H1 (cell line): ENCODE results near the gene EIF5A2. TPM values are rescaled to one million over a fixed set of nuclear protein-coding genes. Genes with fewer than 3 reads are reported as not detected.
A peak's percentile ranks its signal among the peaks of the same experiment; 100 is the strongest.

Source experiments
- CTCF ChIA-PET: fragments of 300-600 bp; sonication (Branson Sonifier 250); formaldehyde crosslinking; loops from one replicate; lab custom pipeline; 2021; ENCODE audit not compliant: partially characterized antibody; lab: Charles Lee
- POLR2A ChIA-PET: fragments of 300-600 bp; sonication (Branson Sonifier 250); formaldehyde crosslinking; loops from one replicate; lab custom pipeline; 2021; ENCODE audit warnings: inconsistent platforms; ENCODE audit not compliant: partially characterized antibody; lab: Charles Lee
- DNase-seq, 2 experiments: peaks; one replicate each; pipeline versions ENCODE4 v3.0.0 to v3.0.0-alpha.2; 2010 to 2022; ENCODE audit warnings: low spot score in 2 of 2, low read depth in 1 of 2, mixed read lengths in 1 of 2
- FAIRE-seq: peaks from 2 replicates; lab custom pipeline; 2011; peaks lifted over from hg19 to GRCh38; lab: Jason Lieb, UNC
- H2AFZ ChIP-seq: 2 replicates; pipeline ENCODE4 v1.8.1; 2012; ENCODE audit warnings: low read length, inconsistent platforms
- H2AK5ac ChIP-seq: 2 replicates; pipeline ENCODE4 v1.6.1; 2013; ENCODE audit warnings: low read depth, low read length
- H2BK120ac ChIP-seq: replicated peaks from 2 replicates; pipeline ENCODE3; 2013; ENCODE audit warnings: low read depth, low read length, inconsistent platforms
- H2BK12ac ChIP-seq: 2 replicates; pipeline ENCODE4 v1.6.1; 2013; ENCODE audit warnings: low read depth, low read length
- H2BK15ac ChIP-seq: 2 replicates; pipeline ENCODE4 v1.6.1; 2013; ENCODE audit warnings: low read length
- H2BK20ac ChIP-seq: 2 replicates; pipeline ENCODE4 v1.6.1; 2013; ENCODE audit warnings: low read length
- H2BK5ac ChIP-seq: 2 replicates; pipeline ENCODE4 v1.6.1; 2013; ENCODE audit warnings: low read depth, low read length
- H3K14ac ChIP-seq: 2 replicates; pipeline ENCODE4 v1.6.1; 2013; ENCODE audit warnings: inconsistent platforms; ENCODE audit not compliant: insufficient read length
- H3K18ac ChIP-seq: 2 replicates; pipeline ENCODE4 v1.6.1; 2013; ENCODE audit warnings: low read length; ENCODE audit errors: extremely low read depth
- H3K23ac ChIP-seq: 2 replicates; pipeline ENCODE4 v1.6.1; 2013; ENCODE audit warnings: inconsistent platforms; ENCODE audit not compliant: insufficient read length
- H3K23me2 ChIP-seq: 2 replicates; pipeline ENCODE4 v1.6.1; 2013; ENCODE audit warnings: low read depth, low read length
- H3K27ac ChIP-seq: 2 replicates; pipeline ENCODE4 v1.6.1; 2011; ENCODE audit warnings: low read depth, low read length, inconsistent platforms
- H3K27me3 ChIP-seq, 4 experiments: replicated peaks in 1 of 4; 1 replicate in 1 of 4; 2 replicates in 3 of 4; pipeline versions ENCODE4 v1.6.1 to v1.8.1; 2011 to 2013; ENCODE audit warnings: low read length in 3 of 4, mild to moderate bottlenecking in 3 of 4, inconsistent platforms in 2 of 4, mixed read lengths in 2 of 4, moderate library complexity in 1 of 4; ENCODE audit not compliant: control insufficient read depth in 3 of 4, insufficient read depth in 3 of 4; ENCODE audit errors: extremely low read depth in 1 of 4
- H3K36me3 ChIP-seq, 4 experiments: 2 replicates each; pipeline versions ENCODE4 v1.6.1 to v1.8.1; 2011 to 2013; ENCODE audit warnings: mild to moderate bottlenecking in 4 of 4, low read length in 3 of 4, moderate library complexity in 2 of 4, control low read depth in 1 of 4, inconsistent platforms in 1 of 4; ENCODE audit not compliant: insufficient read depth in 4 of 4, control insufficient read depth in 2 of 4
- H3K4ac ChIP-seq: replicated peaks from 2 replicates; pipeline ENCODE3; 2013; ENCODE audit warnings: low read length, low read depth, mixed read lengths, inconsistent platforms; ENCODE audit not compliant: insufficient read length
- H3K4me1 ChIP-seq, 4 experiments: replicated peaks in 1 of 4; 1 replicate in 1 of 4; 2 replicates in 3 of 4; pipeline versions ENCODE4 v1.6.1 to v1.8.1; 2011 to 2013; ENCODE audit warnings: low read length in 3 of 4, inconsistent platforms in 2 of 4, mixed read lengths in 1 of 4; ENCODE audit not compliant: insufficient read depth in 4 of 4, control insufficient read depth in 3 of 4
- H3K4me2 ChIP-seq, 2 experiments: 2 replicates each; pipeline versions ENCODE4 v1.6.1 to v1.8.1; 2011 to 2013; ENCODE audit warnings: low read depth in 2 of 2, low read length in 2 of 2, control low read depth in 1 of 2, inconsistent platforms in 1 of 2, mild to moderate bottlenecking in 1 of 2; ENCODE audit not compliant: insufficient read depth in 1 of 2
- H3K4me3 ChIP-seq, 4 experiments: fragments of 200-600, 300-600 bp in 1 of 4; sonication (generic), shearing (Covaris generic), sonication (Bioruptor Twin) in 1 of 4; 2 replicates each; pipeline versions ENCODE4 v1.5.1 to v1.8.1; 2011 to 2016; ENCODE audit warnings: low read length in 4 of 4, low read depth in 3 of 4, control low read depth in 2 of 4, inconsistent platforms in 2 of 4, mild to moderate bottlenecking in 2 of 4, mixed read lengths in 1 of 4, moderate library complexity in 1 of 4; ENCODE audit not compliant: insufficient read depth in 2 of 4; ENCODE audit errors: extremely low read depth in 1 of 4
- H3K56ac ChIP-seq: replicated peaks from 2 replicates; pipeline ENCODE3; 2013; ENCODE audit warnings: low read depth, mild to moderate bottlenecking, mixed read lengths, low read length, inconsistent platforms; ENCODE audit not compliant: insufficient read length
- H3K79me1 ChIP-seq: 2 replicates; pipeline ENCODE4 v1.6.1; 2013; ENCODE audit warnings: low read depth, low read length, control low read depth
- H3K79me2 ChIP-seq, 2 experiments: 2 replicates each; pipeline versions ENCODE4 v1.6.1 to v1.8.1; 2012 to 2013; ENCODE audit warnings: low read length in 2 of 2, mild to moderate bottlenecking in 2 of 2, inconsistent platforms in 1 of 2; ENCODE audit not compliant: insufficient read depth in 2 of 2, control insufficient read depth in 1 of 2
- H3K9ac ChIP-seq, 4 experiments: replicated peaks in 1 of 4; 1 replicate in 1 of 4; 2 replicates in 3 of 4; pipeline versions ENCODE4 v1.6.1 to v1.8.1; 2011 to 2013; ENCODE audit warnings: low read depth in 3 of 4, low read length in 3 of 4, control low read depth in 2 of 4, mild to moderate bottlenecking in 2 of 4, moderate library complexity in 2 of 4, inconsistent platforms in 1 of 4; ENCODE audit errors: extremely low read depth in 1 of 4
- H3K9me3 ChIP-seq, 2 experiments: 2 replicates each; pipeline versions ENCODE4 v1.6.1 to v1.8.1; 2012 to 2013; ENCODE audit warnings: mild to moderate bottlenecking in 2 of 2, moderate library complexity in 2 of 2, control low read depth in 1 of 2, inconsistent platforms in 1 of 2, low read depth in 1 of 2, low read length in 1 of 2, mixed read lengths in 1 of 2; ENCODE audit not compliant: insufficient read depth in 2 of 2
- H4K20me1 ChIP-seq, 2 experiments: replicated peaks in 1 of 2; 2 replicates each; pipeline versions ENCODE3 to v1.8.1; 2011 to 2013; ENCODE audit warnings: inconsistent platforms in 2 of 2, low read length in 2 of 2, mild to moderate bottlenecking in 1 of 2; ENCODE audit not compliant: insufficient read depth in 2 of 2, control insufficient read depth in 1 of 2
- H4K5ac ChIP-seq: 2 replicates; pipeline ENCODE4 v1.6.1; 2013; ENCODE audit warnings: low read length, low read depth, mixed read lengths, inconsistent platforms; ENCODE audit not compliant: insufficient read length
- H4K8ac ChIP-seq: 2 replicates; pipeline ENCODE4 v1.8.0; 2013; ENCODE audit warnings: mild to moderate bottlenecking, moderate library complexity, low read length, inconsistent platforms; ENCODE audit not compliant: insufficient read depth; ENCODE audit errors: extremely low read depth
- H4K91ac ChIP-seq: replicated peaks from 2 replicates; pipeline ENCODE3; 2013; ENCODE audit warnings: low read length, mixed read lengths, inconsistent platforms; ENCODE audit not compliant: insufficient read length
- CTBP2 ChIP-seq: IDR thresholded peaks from 2 replicates; pipeline ENCODE4 v1.7.0; 2011; ENCODE audit warnings: borderline replicate concordance, mild to moderate bottlenecking, moderate library complexity, mixed read lengths, low read length; ENCODE audit not compliant: insufficient read depth, insufficient read length
- MAFK ChIP-seq: IDR thresholded peaks from 2 replicates; pipeline ENCODE4 v1.6.1; 2012; ENCODE audit warnings: low read depth, mild to moderate bottlenecking, improper control_type of control experiment, low read length
- PHF8 ChIP-seq: fragments of 200-600 bp; sonication (generic); conservative IDR thresholded peaks from 2 replicates; pipeline ENCODE4 v1.7.1; 2012; ENCODE audit warnings: low read depth, mild to moderate bottlenecking, inconsistent platforms, low read length, moderate library complexity
- WGBS, 2 experiments: shearing (Covaris generic) in 1 of 2; methylation state at CpG; one replicate each; pipeline versions ENCODE4 v1.1.6 to v1.1.7; 2013 to 2015; ENCODE audit warnings: low lambda C conversion rate in 2 of 2, mixed read lengths in 2 of 2, inconsistent platforms in 1 of 2, low coverage in 1 of 2, missing lambda C conversion rate in 1 of 2; ENCODE audit not compliant: insufficient replicate concordance in 2 of 2, insufficient coverage in 1 of 2, insufficient read length in 1 of 2; ENCODE audit errors: extremely low coverage in 1 of 2, missing lambda C conversion rate in 1 of 2; 5-methylcytosine and 5-hydroxymethylcytosine counted together
- polyA plus RNA-seq, 7 experiments: library from polyadenylated mRNA; depleted of rRNA in 3 of 7; stranded (reverse) in 5 of 7; unstranded in 2 of 7; fragments of >200 nt in 5 of 7; fragments of 200-250 nt in 2 of 7; gene quantifications; 1 replicate in 5 of 7; 2 replicates in 1 of 7; 4 replicates in 1 of 7; pipeline versions ENCODE4 v1.2.1 to v1.2.3, GENCODE V29; 2011 to 2013; ENCODE audit warnings: missing spikeins in 2 of 7, mixed read lengths in 2 of 7
- total RNA-seq: library from RNA; stranded (reverse); fragmentation: NEBNext Ultra II Directional; extraction: Animal tissue kit (Norgen Biotek cat#: 25700); gene quantifications from 2 replicates; pipeline ENCODE4 v1.2.1, GENCODE V29; 2021
- TF ChIP-seq, protein P1 (sequence below): IDR thresholded peaks from 2 replicates; pipeline ENCODE4 v1.6.1; 2011; ENCODE audit warnings: low read length, improper control_type of control experiment

The EIF5A2 gene
- total and polyA plus RNA-seq, 2 of the 8 experiments (the other 6 are each of a cell fraction or from before 2014, with no cell fraction given), result 1.5 to 15.0 TPM

GRCh38 chr3:170893895-170894294, 14.5 kb downstream of the EIF5A2 start:
- FAIRE-seq, result no peak

More at GRCh38 chr3:170893895-170894294, 14.5 kb downstream of the EIF5A2 start:
- ChIA-PET POLR2A (interaction anchor here (0.7 to 1.7 kb wide), 3 partner anchors 24 to 416 kb away, joined by 3 to 6 read pairs (median 3); partner anchors contain the start of gene RPL22L1), CTCF (interaction anchor here (1.2 to 1.7 kb wide), 2 partner anchors 9 to 45 kb away, joined by 4 to 5 read pairs; no protein-coding TSS in a partner anchor)
- H3K23me2 ChIP-seq, result no peaks in the 10 kb centered on the region
- H3K36me3 ChIP-seq, result no peaks in the 10 kb centered on the region; a peak in 1 of 8 replicates
- DNase-seq, result no peak
- no peak overlapping the region for H3K23ac ChIP-seq
- H2BK5ac ChIP-seq, result no peak overlapping the region
- H3K4me1 ChIP-seq, result no peaks in the 10 kb centered on the region
- H3K4ac ChIP-seq, result no peak overlapping the region
- no peak overlapping the region for H3K4me2 ChIP-seq
- no peak overlapping the region for H3K27ac ChIP-seq
- H2AFZ ChIP-seq, result no peak overlapping the region
- no peak overlapping the region for H3K14ac ChIP-seq
- H3K79me1 ChIP-seq, result no peaks in the 10 kb centered on the region
- H2BK120ac ChIP-seq, result no peak overlapping the region
- H3K27me3 ChIP-seq, result no peaks in the 10 kb centered on the region
- H2BK20ac ChIP-seq, result no peak overlapping the region
- no peaks in the 10 kb centered on the region for H3K79me2 ChIP-seq
- WGBS, 2 experiments, result 97% methylated on average over 8 of the region's 8 CpGs; no CpG with 5 or more reads in 1 of the 2 experiments
- H3K9me3 ChIP-seq, result 0 out of 4 replicates have a peak, but pooled peaks cover 2% of the 10 kb centered on the region in 2 experiments
- H3K9ac ChIP-seq, result no peak overlapping the region
- H3K56ac ChIP-seq, result no peak overlapping the region
- no peak overlapping the region for H2BK12ac ChIP-seq
- H4K8ac ChIP-seq, result no peak overlapping the region
- H3K4me3 ChIP-seq, result no peak overlapping the region
- no peak overlapping the region for H2AK5ac ChIP-seq
- no peak overlapping the region for H4K5ac ChIP-seq
- H4K20me1 ChIP-seq, result no peaks in the 10 kb centered on the region
- no peak overlapping the region for H2BK15ac ChIP-seq
- TF ChIP-seq MAFK, result peak; percentile 66; the same call in 1 of the 2 replicates
- TF ChIP-seq PHF8, result no peak
- TF ChIP-seq, protein P1, sequence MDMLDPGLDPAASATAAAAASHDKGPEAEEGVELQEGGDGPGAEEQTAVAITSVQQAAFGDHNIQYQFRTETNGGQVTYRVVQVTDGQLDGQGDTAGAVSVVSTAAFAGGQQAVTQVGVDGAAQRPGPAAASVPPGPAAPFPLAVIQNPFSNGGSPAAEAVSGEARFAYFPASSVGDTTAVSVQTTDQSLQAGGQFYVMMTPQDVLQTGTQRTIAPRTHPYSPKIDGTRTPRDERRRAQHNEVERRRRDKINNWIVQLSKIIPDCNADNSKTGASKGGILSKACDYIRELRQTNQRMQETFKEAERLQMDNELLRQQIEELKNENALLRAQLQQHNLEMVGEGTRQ, result no peak
- no peak for TF ChIP-seq CTBP2
- no peak overlapping the region for H4K91ac ChIP-seq
- no peak overlapping the region for H3K18ac ChIP-seq
